Vagina (tissue), 2 donors: ENCODE measurements around the gene EIF3B.

Experiments used
- POLR2A ChIP-seq, 2 donors: fragments of 450-650 bp; IDR thresholded peaks; one replicate each; pipeline ENCODE4 v1.6.1; 2017; ENCODE audit warnings: antibody characterized with exemption in 2 of 2, mild to moderate bottlenecking in 2 of 2, moderate library complexity in 2 of 2
- POLR2AphosphoS5 ChIP-seq, 2 donors: sonication (generic); formaldehyde crosslinking; IDR thresholded peaks; one replicate each; pipeline ENCODE4 v1.9.0; 2017; ENCODE audit warnings: antibody characterized with exemption in 2 of 2, mild to moderate bottlenecking in 2 of 2, low read depth in 1 of 2; ENCODE audit not compliant: insufficient read depth in 1 of 2

DNA sequence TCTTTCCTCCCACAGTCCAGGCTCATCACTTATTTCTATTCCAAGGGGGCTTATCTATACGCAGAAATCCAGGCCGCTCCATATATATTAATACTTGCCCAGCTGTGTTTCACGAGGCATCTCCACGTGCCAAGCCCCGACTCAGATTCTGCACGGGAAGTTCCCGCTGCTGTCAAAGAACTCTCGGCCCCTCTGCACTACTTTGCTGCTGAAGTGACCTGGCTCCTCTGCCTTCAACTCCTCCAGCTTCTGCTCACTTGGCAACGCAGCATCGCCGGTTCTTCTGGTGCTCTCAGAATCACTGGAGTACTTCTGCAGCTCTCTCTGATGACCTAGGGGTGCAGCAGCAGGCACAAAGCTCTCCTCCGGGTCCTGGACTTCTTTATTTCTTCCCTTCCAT, 39.1 kb downstream of the EIF3B start:
- no peak for TF ChIP-seq POLR2AphosphoS5 (IDR thresholded peaks at IDR 0.05; ENCODE audit: insufficient read depth in 1 of 2, low read depth in 1 of 2)
- TF ChIP-seq POLR2A (IDR thresholded peaks at IDR 0.05): no peak
